Activated effector memory CD4-positive, alpha-beta T cell treated with Interleukin-2 at 50 U/mL for 16 hours (primary cell): ENCODE data around the gene TESK1.
"Not testable (repeated sequence)": the region's sequence is repeated elsewhere in the genome, so short reads cannot be mapped to it uniquely, and the experiment has no call there.

Experiments used
- DNase-seq: peaks from one replicate; pipeline ENCODE4 v3.0.0-alpha.2; 2020

TESK1 gene

DNA sequence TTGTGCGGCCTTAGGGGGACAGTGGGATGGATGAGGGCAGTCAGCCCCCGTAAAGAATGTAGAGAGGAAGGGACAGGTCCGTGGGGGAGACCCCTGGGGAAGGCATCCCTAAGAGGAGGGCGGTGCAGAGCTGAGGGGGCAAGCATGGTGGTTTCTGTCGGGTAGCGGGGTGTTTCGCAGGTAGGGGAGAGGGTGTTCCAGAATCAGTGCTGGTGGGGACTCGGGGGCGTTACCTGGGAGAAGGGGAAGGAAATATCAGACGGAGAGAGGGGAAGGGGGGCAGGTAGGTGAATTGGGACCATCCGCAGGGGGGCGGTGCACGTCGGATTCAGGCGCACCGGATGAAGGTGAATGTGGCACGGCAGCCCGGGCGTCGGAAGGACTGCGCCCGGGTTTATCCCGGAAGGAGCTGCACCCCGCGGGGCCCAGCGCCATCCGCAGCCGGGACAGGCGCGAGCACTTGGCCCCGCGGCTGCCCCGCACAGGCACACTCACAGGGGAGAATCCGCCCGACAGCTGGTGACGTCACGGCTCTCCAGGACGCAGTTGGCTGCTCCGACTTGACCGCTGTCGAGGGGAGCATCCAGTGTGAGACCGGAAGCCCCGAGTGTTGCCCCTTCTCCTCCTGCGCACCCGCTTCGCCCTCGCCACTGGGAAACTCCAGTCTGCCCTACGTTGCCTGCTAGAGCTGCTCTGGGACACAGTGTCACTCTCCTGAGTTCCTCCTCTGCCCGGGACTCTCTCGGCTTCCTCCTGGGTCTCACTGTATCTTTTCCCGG lies 11.8 kb downstream of the TESK1 start:
- DNase-seq = peak; percentile 58

GRCh38 chr9:35617548-35617947 lies 12.5 kb downstream of the TESK1 start:
- no peak for DNase-seq

DNA sequence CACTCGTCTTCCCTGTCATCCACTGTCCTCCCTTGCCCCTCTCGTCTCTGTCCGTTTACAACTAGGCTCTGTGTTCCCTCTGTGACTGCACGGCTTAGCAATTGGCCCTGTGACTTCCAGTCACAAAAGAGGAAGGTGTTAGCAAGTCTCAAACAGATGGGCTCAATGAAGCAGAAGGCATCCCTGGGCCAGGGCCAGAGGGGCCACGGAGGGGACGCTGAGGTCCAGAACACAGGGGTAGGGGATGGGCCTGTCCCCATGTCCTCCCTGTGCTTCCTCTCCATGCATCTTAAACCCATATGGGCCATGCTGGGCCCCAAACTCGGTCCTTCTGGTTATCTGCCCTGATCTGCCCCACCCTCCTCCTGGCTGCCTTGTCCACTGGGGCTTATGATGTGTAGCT lies 13.3 kb downstream of the TESK1 start, which contains the start of gene CD72:
Gene CD72, minus strand, starts transcription at position 89 of the 403 bp plus-strand sequence. CDS start 110 bp downstream, outside the sequence.
- DNase-seq = no peak

DNA sequence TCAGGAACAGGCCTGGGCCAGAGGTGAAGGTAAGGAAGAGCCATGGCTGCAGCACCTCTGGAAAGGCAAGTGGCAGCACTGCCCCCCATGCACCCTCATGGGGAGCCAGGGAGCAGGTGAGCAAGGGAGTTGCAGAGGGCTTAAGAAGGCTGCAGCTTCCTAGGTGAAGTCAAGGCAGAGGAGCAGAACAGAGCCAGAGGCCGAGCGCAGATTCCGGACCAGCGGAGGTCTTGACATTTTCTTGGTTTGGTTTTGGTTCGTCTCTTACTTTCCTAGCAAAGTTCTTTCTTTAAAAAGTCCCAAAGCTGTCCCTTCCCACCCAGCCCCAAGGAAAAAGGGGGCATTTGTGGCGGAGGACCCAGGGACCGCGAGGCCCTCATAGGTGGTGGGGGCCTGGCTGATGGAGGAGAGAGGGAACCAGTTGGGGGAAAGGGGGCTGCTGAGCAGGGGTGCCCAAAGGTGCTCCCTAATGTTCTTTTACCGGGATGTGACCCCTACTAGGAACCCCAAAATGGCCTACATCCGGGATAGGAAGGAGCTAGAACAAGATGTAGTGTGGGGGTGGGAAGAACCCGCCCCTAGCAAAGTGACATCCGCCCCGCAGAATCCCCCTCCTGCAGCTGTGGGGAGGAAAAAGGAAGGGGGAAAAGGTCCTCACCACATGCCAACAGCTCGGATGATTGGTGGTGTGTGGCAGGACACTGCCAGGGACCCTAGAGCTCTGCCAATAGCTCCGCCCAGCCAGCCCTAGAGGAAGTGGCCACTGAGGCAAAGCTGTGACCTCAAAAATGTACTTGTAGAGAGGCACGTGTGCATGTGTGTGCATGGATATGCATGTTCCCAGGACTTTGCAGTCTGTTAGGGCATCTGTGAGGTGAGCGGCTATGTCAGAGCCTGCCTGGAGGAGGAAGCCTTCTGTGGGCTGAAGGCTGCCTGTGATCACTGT lies 14.1 kb downstream of the TESK1 start:
- peak; percentile 18 for DNase-seq

DNA sequence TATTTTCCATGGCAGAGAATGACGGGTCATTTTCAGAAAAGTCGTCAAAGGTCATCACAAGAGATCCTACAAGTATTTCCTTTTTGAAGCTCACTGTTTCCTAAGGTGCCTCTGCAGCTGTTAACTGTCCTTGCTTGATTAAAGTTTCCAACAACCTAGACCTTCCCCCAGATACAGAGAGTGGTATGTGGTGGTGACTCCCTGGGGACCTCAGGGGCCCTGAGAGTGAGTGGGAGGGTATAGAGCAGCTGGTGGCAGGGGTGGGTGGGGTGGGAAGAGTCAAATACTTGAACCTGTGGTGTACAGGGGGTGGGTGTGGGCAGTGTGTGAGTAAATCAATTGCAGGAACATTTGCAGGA lies 14.7 kb downstream of the TESK1 start:
- no peak for DNase-seq

GRCh38 chr9:35627575-35627974 lies 22.5 kb downstream of the TESK1 start:
- no peak for DNase-seq

GRCh38 chr9:35628389-35628991 lies 23.4 kb downstream of the TESK1 start:
- DNase-seq = no peak

DNA sequence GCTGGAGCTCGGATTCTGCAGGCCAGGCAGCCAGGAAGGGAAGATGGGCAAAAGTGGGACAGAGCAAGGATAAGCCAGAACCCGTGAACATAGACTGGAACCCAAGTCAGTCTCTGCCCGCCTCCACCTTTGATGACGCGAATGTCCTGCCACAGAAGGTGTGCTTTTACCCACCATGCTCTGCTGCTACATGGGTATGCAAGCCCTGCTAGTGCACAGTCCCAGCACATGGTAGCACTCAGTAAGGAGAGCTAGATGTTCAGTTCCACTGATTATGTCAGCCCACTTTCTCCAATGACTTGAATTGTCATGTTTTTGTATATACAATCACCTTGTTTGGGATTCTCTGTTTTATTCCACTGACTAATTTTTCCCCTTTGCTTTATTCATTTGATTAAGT lies 24.5 kb downstream of the TESK1 start:
- no peak for DNase-seq

GRCh38 chr9:35635730-35636129 lies 30.7 kb downstream of the TESK1 start:
- no peak for DNase-seq

DNA sequence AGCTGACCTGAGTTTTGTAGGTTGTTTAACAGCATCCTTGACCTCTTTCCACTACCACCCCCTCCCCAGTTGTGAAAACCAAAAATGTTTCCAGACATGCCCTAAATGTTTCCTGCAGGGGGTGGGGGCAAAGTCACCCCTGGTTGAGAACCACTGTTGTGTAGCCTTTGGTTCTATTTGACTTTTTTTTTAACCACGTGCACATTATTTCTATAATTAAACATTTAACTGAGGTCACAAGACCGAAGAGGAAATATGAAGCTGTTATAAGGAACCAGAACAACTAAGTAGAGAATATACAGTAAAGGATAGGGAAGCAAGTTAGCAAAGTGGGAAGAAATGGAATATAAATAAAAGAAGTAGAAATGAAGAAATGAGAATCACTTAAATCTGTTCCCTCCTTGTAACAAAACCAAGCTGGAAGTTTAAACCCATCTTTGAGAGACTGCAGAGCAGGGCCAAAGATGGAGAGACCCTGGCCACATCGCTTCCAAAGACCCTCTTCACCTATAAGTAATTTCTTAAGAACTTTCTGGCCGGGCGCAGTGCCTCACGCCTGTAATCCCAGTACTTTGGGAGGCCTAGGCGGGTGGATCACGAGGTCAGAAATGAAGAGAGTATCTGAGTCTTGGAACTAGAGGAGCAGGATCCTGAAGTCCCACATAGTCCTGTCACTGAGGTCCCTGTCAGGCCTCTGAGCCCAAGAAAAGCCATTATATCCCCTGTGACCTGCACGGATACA lies 31.2 kb downstream of the TESK1 start:
- DNase-seq = no peak

GRCh38 chr9:35636877-35637246 lies 31.8 kb downstream of the TESK1 start:
- DNase-seq = not testable (repeated sequence)

- not testable (repeated sequence) for DNase-seq
These were observed 32.4 kb downstream of the TESK1 start for GRCh38 chr9:35637427-35637955.

DNA sequence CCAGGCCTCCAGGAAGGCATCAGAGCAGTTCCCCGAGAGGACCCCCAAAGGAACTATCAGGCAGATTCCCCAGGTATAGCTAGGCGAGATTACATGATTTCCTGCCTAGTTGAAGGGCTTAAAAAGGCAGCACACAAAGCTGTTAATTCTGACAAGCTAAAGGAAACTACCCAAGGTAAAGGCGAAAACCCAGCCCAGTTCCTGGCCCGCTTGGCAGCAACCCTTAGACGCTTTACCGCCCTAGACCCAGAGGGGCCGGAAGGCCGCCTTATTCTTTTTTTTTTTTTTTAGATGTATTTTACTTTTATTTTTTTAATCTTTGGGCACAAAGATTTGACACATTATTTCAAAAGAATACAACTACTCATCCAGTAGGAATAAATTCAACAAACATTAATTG lies 33.7 kb downstream of the TESK1 start:
- DNase-seq = not testable (repeated sequence)

DNA sequence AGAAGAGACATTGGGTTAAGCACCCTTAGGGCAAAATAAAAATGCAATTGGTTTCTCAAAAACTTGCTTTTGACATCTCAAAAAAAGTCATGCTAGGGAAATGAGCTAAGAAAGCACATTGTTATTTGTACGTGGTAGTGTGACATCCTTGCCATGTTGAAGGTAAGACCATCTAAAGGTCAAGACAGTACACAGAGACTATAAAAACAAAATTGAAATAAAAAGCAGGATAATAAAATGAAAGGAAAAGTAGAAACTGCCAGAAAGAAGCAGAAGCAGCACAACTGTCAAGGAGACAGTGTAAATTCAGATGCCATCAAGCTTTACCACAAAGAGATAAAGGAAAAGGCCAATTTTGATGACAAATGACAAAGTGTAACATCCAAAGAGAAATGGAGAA lies 34.2 kb downstream of the TESK1 start:
- DNase-seq = not testable (repeated sequence)

DNA sequence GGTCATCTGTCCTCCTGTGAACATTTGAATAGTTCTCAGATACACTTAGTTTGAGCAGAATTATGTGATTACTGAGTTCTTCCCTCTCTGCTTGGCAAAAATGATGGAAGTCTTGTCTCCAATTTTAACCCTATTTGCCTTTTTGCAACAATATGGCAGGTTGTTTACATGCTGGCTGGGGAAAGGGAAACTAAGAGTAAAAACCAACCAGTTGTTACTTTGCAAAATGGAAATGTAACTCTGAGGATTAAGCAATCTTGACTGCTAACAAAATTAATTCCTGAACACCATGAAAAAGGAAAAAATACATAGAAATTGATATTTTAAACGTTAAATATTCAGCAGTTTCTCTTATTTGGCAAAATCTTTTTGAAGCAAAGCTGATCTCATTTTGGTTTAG lies 34.6 kb downstream of the TESK1 start:
- DNase-seq = no peak

GRCh38 chr9:35640431-35640830 lies 35.4 kb downstream of the TESK1 start:
- DNase-seq = not testable (repeated sequence)

GRCh38 chr9:35641478-35641877 lies 36.4 kb downstream of the TESK1 start:
- DNase-seq = not testable (repeated sequence)

- no peak for DNase-seq
These were observed 38.0 kb downstream of the TESK1 start for GRCh38 chr9:35643046-35643445.

- DNase-seq = not testable (repeated sequence)
These were observed 40.7 kb downstream of the TESK1 start for GRCh38 chr9:35645736-35646135.

DNA sequence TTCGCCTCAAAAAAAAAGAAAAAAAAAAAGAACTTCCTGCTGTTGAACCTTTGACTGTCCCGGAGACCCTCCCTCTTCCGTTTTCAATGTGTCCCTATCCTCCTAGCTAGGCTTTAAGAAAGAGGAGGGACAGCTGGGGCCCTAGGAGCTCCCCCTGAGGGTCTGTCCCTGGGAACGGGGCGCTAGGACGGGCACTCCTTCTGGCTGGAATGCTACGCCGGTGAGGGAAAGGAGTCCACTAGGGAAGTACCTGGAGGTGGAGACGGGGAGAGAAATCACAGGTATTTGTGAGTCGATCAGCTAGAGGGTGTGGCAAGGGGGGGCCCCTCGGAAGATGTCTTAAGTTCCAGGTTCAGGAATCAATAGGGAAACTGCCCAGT lies 41.1 kb downstream of the TESK1 start:
- DNase-seq = no peak

- peak; percentile 88 for DNase-seq
These were observed 41.6 kb downstream of the TESK1 start for GRCh38 chr9:35646533-35647265.
